Kidney (tissue), 14 donors: ENCODE measurements around the gene MCL1. TPM values are rescaled to one million over a fixed set of nuclear protein-coding genes. Genes with fewer than 3 reads are reported as not detected.
"Not testable (repeated sequence)": the region's sequence is repeated elsewhere in the genome, so short reads cannot be mapped to it uniquely, and the experiment has no call there.

Experiments
- DNase-seq, 5 donors: peaks; one replicate each; pipeline ENCODE4 v3.0.0-alpha.2; 2013 to 2020
- FAIRE-seq: peaks from 2 replicates; lab custom pipeline; 2012; peaks lifted over from hg19 to GRCh38; lab: Jason Lieb, UNC
- H3K27ac ChIP-seq, 2 donors: one replicate each; pipeline ENCODE4 v1.7.0; 2013; ENCODE audit warnings: low read depth in 2 of 2, low read length in 2 of 2, inconsistent platforms in 1 of 2
- H3K27me3 ChIP-seq: one replicate; pipeline ENCODE4 v1.7.1; 2013; ENCODE audit warnings: low read length, inconsistent platforms; ENCODE audit not compliant: control insufficient read depth, insufficient read depth
- H3K36me3 ChIP-seq, 3 donors: one replicate each; pipeline versions ENCODE4 v1.7.0 to v1.7.1; 2013; ENCODE audit warnings: low read length in 3 of 3, control low read depth in 1 of 3, inconsistent platforms in 1 of 3; ENCODE audit not compliant: insufficient read depth in 3 of 3, control insufficient read depth in 2 of 3
- H3K4me1 ChIP-seq, 3 donors: one replicate each; pipeline versions ENCODE4 v1.7.0 to v1.7.1; 2013; ENCODE audit warnings: low read length in 3 of 3, inconsistent platforms in 1 of 3, low read depth in 1 of 3; ENCODE audit not compliant: control insufficient read depth in 2 of 3, insufficient read depth in 2 of 3
- H3K4me3 ChIP-seq, 3 donors: one replicate each; pipeline versions ENCODE4 v1.7.0 to v1.8.1; 2013; ENCODE audit warnings: low read length in 3 of 3, control low read depth in 1 of 3, inconsistent platforms in 1 of 3
- H3K9ac ChIP-seq, 3 donors: one replicate each; pipeline versions ENCODE4 v1.7.0 to v1.7.1; 2013; ENCODE audit warnings: low read length in 3 of 3, control low read depth in 1 of 3, inconsistent platforms in 1 of 3
- H3K9me3 ChIP-seq, 3 donors: one replicate each; pipeline versions ENCODE4 v1.7.0 to v1.7.1; 2013; ENCODE audit warnings: low read length in 3 of 3, control low read depth in 1 of 3, inconsistent platforms in 1 of 3; ENCODE audit not compliant: control insufficient read depth in 2 of 3, insufficient read depth in 1 of 3
- CTCF ChIP-seq: IDR thresholded peaks from 3 replicates; pipeline ENCODE4 v1.5.1; 2012; ENCODE audit warnings: mild to moderate bottlenecking, moderate library complexity, borderline replicate concordance; ENCODE audit not compliant: insufficient read depth; ENCODE audit errors: extremely low read depth
- intact Hi-C: fragments of 100-400 bp; cut with DNase I; formaldehyde crosslinking; loops from one replicate; pipeline ENCODE4 v1.11.1; 2022
- polyA plus RNA-seq: library from polyadenylated mRNA; stranded (reverse); fragments of 350-450 nt; fragmentation: Illumina TruSeq; extraction: RNeasy Lipid Tissue Mini Kit (QIAGEN cat#74804); gene quantifications from one replicate; pipeline ENCODE4 v1.2.3, GENCODE V29; 2014; ENCODE audit warnings: low read depth, low replicate concordance; ENCODE audit not compliant: insufficient read depth
- total RNA-seq: library from RNA; stranded (reverse); fragmentation: NEBNext Ultra II Directional; extraction: Animal tissue kit (Norgen Biotek cat#: 25700); gene quantifications from one replicate; pipeline ENCODE4 v1.2.1, GENCODE V29; 2021
- donor health status: control.
- donor health status: control.
- donor health status: control.
- donor health status: control.
- donor health status: control.
- donor health status: DM: yes; HTN: yes; CAD: no.
- donor health status: Normal renal cell carcinoma (clear cell type).

MCL1 gene
- total and polyA plus RNA-seq, 2 donors from 2014 or later = 79.5 to 253 TPM

- Histone ChIP-seq H3K4me3 (peak overlapping the region; percentile 37 to 70 (median 52)), H3K27ac (peak overlapping the region; percentile 86 to 100), H3K27me3 (no peaks in the 10 kb centered on the region), H3K9ac (peak overlapping the region; percentile 35 to 86 (median 67)), H3K36me3 (peaks cover 0 to 5% (median 3%) of the 10 kb centered on the region in 3 donors), H3K4me1 (peaks cover 16 to 57% (median 56%) of the 10 kb centered on the region in 3 donors), H3K9me3 (no peaks in the 10 kb centered on the region)
- no peak for FAIRE-seq
- intact Hi-C loops = no loop called here
- TF ChIP-seq CTCF = no peak
- no peak for DNase-seq
Measured at GRCh38 chr1:150567341-150567716, 12.1 kb downstream of the MCL1 start.

- H3K9ac ChIP-seq = peak overlapping the region; percentile 35 to 79 (median 67)
Measured at GRCh38 chr1:150566589-150567340, 12.6 kb downstream of the MCL1 start.

GRCh38 chr1:150565240-150565991 is 14.0 kb downstream of the MCL1 start:
- DNase-seq, H3K36me3 ChIP-seq, FAIRE-seq, H3K4me3 ChIP-seq, H3K9me3 ChIP-seq, H3K9ac ChIP-seq, intact Hi-C loops, H3K27me3 ChIP-seq: not testable (repeated sequence)
- peaks cover 16 to 62% (median 61%) of the 10 kb centered on the region in 3 donors for H3K4me1 ChIP-seq
- peak overlapping the region in 1 of 2 donors; percentile 100 for H3K27ac ChIP-seq

More at GRCh38 chr1:150566589-150567340, 12.6 kb downstream of the MCL1 start:
- Histone ChIP-seq H3K36me3 (peaks cover 0 to 4% (median 3%) of the 10 kb centered on the region in 3 donors), H3K4me3 (peak overlapping the region; percentile 37 to 70 (median 52)), H3K9me3 (no peaks in the 10 kb centered on the region), H3K4me1 (peaks cover 16 to 60% (median 60%) of the 10 kb centered on the region in 3 donors), H3K27me3 (no peaks in the 10 kb centered on the region), H3K27ac (peak overlapping the region; percentile 86 to 100)
- FAIRE-seq (no peak), DNase-seq (no peak)
- no peak for TF ChIP-seq CTCF
- intact Hi-C loops = no loop called here
